GM18873 (cell line): ENCODE results near the gene TREX2.
"Not testable (repeated sequence)": the region's sequence is repeated elsewhere in the genome, so short reads cannot be mapped to it uniquely, and the experiment has no call there.

ENCODE experiments used
- ATAC-seq: cut with Tn5 transposase; IDR thresholded peaks from one replicate; pipeline ENCODE4 v1.9.1; 2021; ENCODE audit warnings: mild to moderate bottlenecking, moderate library complexity, moderate number of reproducible peaks; ENCODE audit not compliant: unreplicated experiment, low FRiP score

Gene TREX2

GRCh38 chrX:153410888-153411254 is 35.0 kb downstream of the TREX2 start:
- no peak for ATAC-seq

GRCh38 chrX:153410373-153410772 is 35.5 kb downstream of the TREX2 start:
- ATAC-seq, result no peak

GRCh38 chrX:153409414-153410101 is 36.3 kb downstream of the TREX2 start:
- ATAC-seq, result no peak

- ATAC-seq, result no peak
These were observed 36.9 kb downstream of the TREX2 start for GRCh38 chrX:153408871-153409351.

- no peak for ATAC-seq
These were observed 37.6 kb downstream of the TREX2 start for GRCh38 chrX:153408221-153408721.

GRCh38 chrX:153407736-153408135 is 38.1 kb downstream of the TREX2 start:
- no peak for ATAC-seq

GRCh38 chrX:153406903-153407302 is 39.0 kb downstream of the TREX2 start:
- no peak for ATAC-seq

- ATAC-seq, result no peak
These were observed 39.8 kb downstream of the TREX2 start for GRCh38 chrX:153406011-153406410.

- no peak for ATAC-seq
These were observed 40.4 kb downstream of the TREX2 start for GRCh38 chrX:153405426-153405825.

- not testable (repeated sequence) for ATAC-seq
These were observed 41.5 kb downstream of the TREX2 start for GRCh38 chrX:153404333-153404732.

GRCh38 chrX:153401133-153401764 is 44.6 kb downstream of the TREX2 start, which contains the start of gene PNMA6E:
TSS of gene PNMA6E (minus strand) at chrX:153401350. CDS start at chrX:153398849, 2,501 bp downstream.
- ATAC-seq, result no peak

- no peak for ATAC-seq
These were observed 45.4 kb downstream of the TREX2 start for GRCh38 chrX:153400146-153401132.

GRCh38 chrX:153398275-153398960 is 47.4 kb downstream of the TREX2 start:
- no peak for ATAC-seq

GRCh38 chrX:153397256-153397960 is 48.4 kb downstream of the TREX2 start:
- ATAC-seq, result no peak

GRCh38 chrX:153396320-153397195 is 49.3 kb downstream of the TREX2 start:
- no peak for ATAC-seq

GRCh38 chrX:153395613-153396319 is 50.1 kb downstream of the TREX2 start:
- ATAC-seq, result no peak

- ATAC-seq, result no peak
These were observed 51.2 kb downstream of the TREX2 start for GRCh38 chrX:153394612-153395011.
